LNCaP clone FGC (cell line): Measurements from ENCODE around the gene HOXA7.

ENCODE experiments used
- DNase-seq: peaks from one replicate; pipeline ENCODE4 v3.0.0-alpha.2; 2011; ENCODE audit warnings: low read depth
- H3K4me3 ChIP-seq: 2 replicates; pipeline ENCODE4 v1.5.1; 2011; ENCODE audit warnings: mild to moderate bottlenecking, low read depth, low read length, control low read depth
- CTCF ChIP-seq: IDR thresholded peaks from 2 replicates; pipeline ENCODE4 v1.5.1; 2012; ENCODE audit warnings: mild to moderate bottlenecking; ENCODE audit not compliant: control insufficient read depth, insufficient read depth; ENCODE audit errors: extremely low read depth

Gene HOXA7

GRCh38 chr7:27132214-27132613 lies 24.3 kb downstream of the HOXA7 start:
- H3K4me3 ChIP-seq, result no peak overlapping the region
- DNase-seq, result no peak
- TF ChIP-seq CTCF, result no peak

- no peak for DNase-seq
- peak overlapping the region; percentile 44 for H3K4me3 ChIP-seq
- no peak for TF ChIP-seq CTCF
Measured at GRCh38 chr7:27131390-27131819, 25.1 kb downstream of the HOXA7 start.

GRCh38 chr7:27130540-27131389 lies 25.7 kb downstream of the HOXA7 start, which contains the start of gene HOXA4:
HOXA4 (minus strand) TSS chr7:27130757; CDS start chr7:27130733, 24 bp downstream.
- peak within 1 kb of the TSS; percentile 44 for H3K4me3 ChIP-seq
- TF ChIP-seq CTCF, result no peak
- no peak for DNase-seq

GRCh38 chr7:27129729-27130539 lies 26.5 kb downstream of the HOXA7 start:
- DNase-seq, result no peak

GRCh38 chr7:27128776-27129728 lies 27.4 kb downstream of the HOXA7 start:
- H3K4me3 ChIP-seq, result no peak overlapping the region
- TF ChIP-seq CTCF, result no peak

More at GRCh38 chr7:27129729-27130539, 26.5 kb downstream of the HOXA7 start:
- no peak overlapping the region for H3K4me3 ChIP-seq
- TF ChIP-seq CTCF, result no peak

GRCh38 chr7:27128034-27128433 lies 28.4 kb downstream of the HOXA7 start:
- no peak for DNase-seq
- no peak overlapping the region for H3K4me3 ChIP-seq
- no peak for TF ChIP-seq CTCF

More at GRCh38 chr7:27128776-27129728, 27.4 kb downstream of the HOXA7 start:
- DNase-seq, result no peak
